Medulla oblongata (tissue), 1 donor: ENCODE results near the gene EVC.
A peak's percentile ranks its signal among the peaks of the same experiment; 100 is the strongest.

Experiments used
- DNase-seq: peaks from one replicate; pipeline ENCODE4 v3.0.0-alpha.2; 2015; ENCODE audit errors: extremely low spot score

The EVC gene

GRCh38 chr4:5710961-5711478, at the start of gene EVC:
Gene EVC, plus strand, starts transcription at chr4:5711201. Its CDS starts 180 bp downstream, at chr4:5711381.
- peak; percentile 57 for DNase-seq

GRCh38 chr4:5661237-5661636, 49.8 kb upstream of the EVC start:
- no peak for DNase-seq

GRCh38 chr4:5662555-5662954, 48.4 kb upstream of the EVC start:
- no peak for DNase-seq

GRCh38 chr4:5664778-5665177, 46.2 kb upstream of the EVC start:
- no peak for DNase-seq

GRCh38 chr4:5666741-5667140, 44.3 kb upstream of the EVC start:
- DNase-seq, result no peak

GRCh38 chr4:5676763-5677162, 34.2 kb upstream of the EVC start:
- no peak for DNase-seq

- DNase-seq, result no peak
Measured at GRCh38 chr4:5678977-5679376, 32.0 kb upstream of the EVC start.

- no peak for DNase-seq
Measured at GRCh38 chr4:5683566-5683965, 27.4 kb upstream of the EVC start.

GRCh38 chr4:5685296-5685695, 25.7 kb upstream of the EVC start:
- DNase-seq, result no peak

- no peak for DNase-seq
Measured at GRCh38 chr4:5686338-5686737, 24.7 kb upstream of the EVC start.

- DNase-seq, result no peak
Measured at GRCh38 chr4:5689065-5689464, 21.9 kb upstream of the EVC start.

- DNase-seq, result no peak
Measured at GRCh38 chr4:5691491-5692132, 19.4 kb upstream of the EVC start.

- no peak for DNase-seq
Measured at GRCh38 chr4:5693871-5694270, 17.1 kb upstream of the EVC start.

- DNase-seq, result no peak
Measured at GRCh38 chr4:5696341-5696740, 14.7 kb upstream of the EVC start.

GRCh38 chr4:5700459-5700858, 10.5 kb upstream of the EVC start:
- DNase-seq, result no peak

- DNase-seq, result no peak
Measured at GRCh38 chr4:5701971-5702370, 9.0 kb upstream of the EVC start.

GRCh38 chr4:5703831-5704230, 7.2 kb upstream of the EVC start:
- DNase-seq, result no peak

- DNase-seq, result no peak
Measured at GRCh38 chr4:5704276-5704675, 6.7 kb upstream of the EVC start.

- DNase-seq, result no peak
Measured at GRCh38 chr4:5705647-5706320, 5.2 kb upstream of the EVC start.

GRCh38 chr4:5706486-5707290, 4.3 kb upstream of the EVC start:
- no peak for DNase-seq

GRCh38 chr4:5707366-5707765, 3.6 kb upstream of the EVC start:
- no peak for DNase-seq

- no peak for DNase-seq
Measured at GRCh38 chr4:5707778-5708448, 3.1 kb upstream of the EVC start.
